ENCODE measurements around the gene SLC2A9.

SLC2A9 gene

GRCh38 chr4:10002278-10002677 lies 19.0 kb downstream of the SLC2A9 start:
- no peak for TF ChIP-seq CTCF (conservative IDR thresholded peaks at IDR 0.05; ENCODE audit: low read depth, low read length)
- no peak for DNase-seq (ENCODE audit: low read depth)
- H3K4me3 ChIP-seq (ENCODE audit: low read depth, low read length) = no peak overlapping the region

GRCh38 chr4:10001757-10002156 lies 19.5 kb downstream of the SLC2A9 start:
- H3K4me3 ChIP-seq (ENCODE audit: low read depth, low read length) = no peak overlapping the region
- DNase-seq (ENCODE audit: low read depth) = no peak
- TF ChIP-seq CTCF (conservative IDR thresholded peaks at IDR 0.05; ENCODE audit: low read depth, low read length) = no peak

- no peak overlapping the region for H3K4me3 ChIP-seq (ENCODE audit: low read depth, low read length)
- TF ChIP-seq CTCF (conservative IDR thresholded peaks at IDR 0.05; ENCODE audit: low read depth, low read length) = no peak
- DNase-seq (ENCODE audit: low read depth) = peak; percentile 51
Measured at GRCh38 chr4:9999956-10000561, 21.2 kb downstream of the SLC2A9 start.

- H3K4me3 ChIP-seq (ENCODE audit: low read depth, low read length) = no peak overlapping the region
- TF ChIP-seq CTCF (conservative IDR thresholded peaks at IDR 0.05; ENCODE audit: low read depth, low read length) = no peak
- no peak for DNase-seq (ENCODE audit: low read depth)
Measured at GRCh38 chr4:9997886-9998285, 23.4 kb downstream of the SLC2A9 start.

GRCh38 chr4:9996319-9997110 lies 24.8 kb downstream of the SLC2A9 start:
- no peak for TF ChIP-seq CTCF (conservative IDR thresholded peaks at IDR 0.05; ENCODE audit: low read depth, low read length)
- DNase-seq (ENCODE audit: low read depth) = peak; percentile 80
- H3K4me3 ChIP-seq (ENCODE audit: low read depth, low read length) = no peak overlapping the region

- no peak overlapping the region for H3K4me3 ChIP-seq (ENCODE audit: low read depth, low read length)
- no peak for DNase-seq (ENCODE audit: low read depth)
Measured at GRCh38 chr4:9994246-9994847, 26.9 kb downstream of the SLC2A9 start.

More at GRCh38 chr4:9994246-9994847, 26.9 kb downstream of the SLC2A9 start:
- no peak for TF ChIP-seq CTCF (conservative IDR thresholded peaks at IDR 0.05; ENCODE audit: low read depth, low read length)
